Caco-2 (cell line): ENCODE measurements around the gene EML3. TPM values are rescaled to one million over a fixed set of nuclear protein-coding genes. Genes with fewer than 3 reads are reported as not detected.
A peak's percentile ranks its signal among the peaks of the same experiment; 100 is the strongest.

Experiments
- Bru-seq: library from RNA; stranded (reverse); fragments of 400-500 nt; gene quantifications from one replicate; lab custom pipeline; 2021; lab: Mats Ljungman, UMichigan
- BruChase-seq, 2 experiments: library from RNA; stranded (reverse); fragments of 400-500 nt; gene quantifications; one replicate each; lab custom pipeline; 2021; lab: Mats Ljungman, UMichigan
- BruUV-seq: library from RNA; stranded (reverse); fragments of 400-500 nt; replicated peaks from 2 replicates; lab custom pipeline; 2021; lab: Mats Ljungman, UMichigan
- CTCF ChIA-PET: fragments of 300-600 bp; sonication (Branson Sonifier 250); formaldehyde crosslinking; loops from one replicate; lab custom pipeline; 2022; ENCODE audit warnings: antibody characterized with exemption; lab: Charles Lee
- POLR2A ChIA-PET: fragments of 300-600 bp; sonication (Branson Sonifier 250); formaldehyde crosslinking; loops from one replicate; lab custom pipeline; 2022; ENCODE audit warnings: antibody characterized with exemption; lab: Charles Lee
- DNase-seq, 2 experiments: peaks; one replicate each; pipeline versions ENCODE4 v3.0.0 to v3.0.0-alpha.2; 2020 to 2022
- H3K27me3 ChIP-seq: replicated peaks from 2 replicates; pipeline ENCODE4 v1.6.0; 2011; ENCODE audit warnings: low read length; ENCODE audit not compliant: control insufficient read depth, insufficient read depth
- H3K36me3 ChIP-seq: 2 replicates; pipeline ENCODE4 v1.5.1; 2011; ENCODE audit warnings: low read length; ENCODE audit not compliant: control insufficient read depth, insufficient read depth
- H3K4me1 ChIP-seq: fragments of 250-450 bp; sonication (Bioruptor Pico); 2 replicates; pipeline ENCODE4 v1.5.1; 2020; ENCODE audit warnings: mild to moderate bottlenecking
- H3K4me3 ChIP-seq: 2 replicates; pipeline ENCODE4 v1.5.1; 2011; ENCODE audit warnings: low read depth, mild to moderate bottlenecking, control low read depth, low read length
- H3K9me3 ChIP-seq: fragments of 250-450 bp; sonication (Bioruptor Pico); 2 replicates; pipeline ENCODE4 v1.5.1; 2020; ENCODE audit warnings: mild to moderate bottlenecking, moderate library complexity
- H3K27ac Mint-ChIP-seq: one replicate; pipeline ENCODE4 v1.8.0; 2022; ENCODE audit warnings: mixed read lengths; ENCODE audit not compliant: unreplicated experiment
- H3K27me3 Mint-ChIP-seq: one replicate; pipeline ENCODE4 v1.8.0; 2022; ENCODE audit warnings: mixed read lengths; ENCODE audit not compliant: insufficient read depth, unreplicated experiment
- H3K36me3 Mint-ChIP-seq: one replicate; pipeline ENCODE4 v1.8.0; 2022; ENCODE audit warnings: mild to moderate bottlenecking, mixed read lengths; ENCODE audit not compliant: insufficient read depth, unreplicated experiment
- H3K4me1 Mint-ChIP-seq: one replicate; pipeline ENCODE4 v1.8.0; 2022; ENCODE audit warnings: low read depth, mixed read lengths; ENCODE audit not compliant: unreplicated experiment
- H3K4me3 Mint-ChIP-seq: one replicate; pipeline ENCODE4 v1.8.0; 2022; ENCODE audit warnings: mild to moderate bottlenecking, moderate library complexity, mixed read lengths; ENCODE audit not compliant: unreplicated experiment
- H3K9me3 Mint-ChIP-seq: one replicate; pipeline ENCODE4 v1.8.0; 2022; ENCODE audit warnings: mixed read lengths; ENCODE audit not compliant: unreplicated experiment
- intact Hi-C: fragments of 100-400 bp; cut with micrococcal nuclease; formaldehyde crosslinking; loops from one replicate; pipeline ENCODE4 v1.10.0; 2022; ENCODE audit not compliant: unreplicated experiment
- long read RNA-seq: library from polyadenylated mRNA; stranded (forward); transcript quantifications from one replicate; pipeline ENCODE4 v2.0.0, GENCODE V29; 2022
- total RNA-seq: library from RNA; stranded (reverse); gene quantifications from 2 replicates; pipeline ENCODE4 v1.2.3, GENCODE V29; 2022
- TF ChIP-seq, protein P1 (sequence below), 2 experiments: fragments of 200-600 bp in 1 of 2; IDR thresholded peaks; 1 replicate in 1 of 2; 2 replicates in 1 of 2; pipeline versions ENCODE4 v1.5.1 to v1.8.0; 2011 to 2022; ENCODE audit warnings: antibody characterized with exemption in 1 of 2, control low read depth in 1 of 2, inconsistent platforms in 1 of 2, low read depth in 1 of 2, low read length in 1 of 2, mild to moderate bottlenecking in 1 of 2, moderate library complexity in 1 of 2; ENCODE audit not compliant: insufficient read depth in 1 of 2, severe bottlenecking in 1 of 2, unreplicated experiment in 1 of 2

Gene EML3, protein sequence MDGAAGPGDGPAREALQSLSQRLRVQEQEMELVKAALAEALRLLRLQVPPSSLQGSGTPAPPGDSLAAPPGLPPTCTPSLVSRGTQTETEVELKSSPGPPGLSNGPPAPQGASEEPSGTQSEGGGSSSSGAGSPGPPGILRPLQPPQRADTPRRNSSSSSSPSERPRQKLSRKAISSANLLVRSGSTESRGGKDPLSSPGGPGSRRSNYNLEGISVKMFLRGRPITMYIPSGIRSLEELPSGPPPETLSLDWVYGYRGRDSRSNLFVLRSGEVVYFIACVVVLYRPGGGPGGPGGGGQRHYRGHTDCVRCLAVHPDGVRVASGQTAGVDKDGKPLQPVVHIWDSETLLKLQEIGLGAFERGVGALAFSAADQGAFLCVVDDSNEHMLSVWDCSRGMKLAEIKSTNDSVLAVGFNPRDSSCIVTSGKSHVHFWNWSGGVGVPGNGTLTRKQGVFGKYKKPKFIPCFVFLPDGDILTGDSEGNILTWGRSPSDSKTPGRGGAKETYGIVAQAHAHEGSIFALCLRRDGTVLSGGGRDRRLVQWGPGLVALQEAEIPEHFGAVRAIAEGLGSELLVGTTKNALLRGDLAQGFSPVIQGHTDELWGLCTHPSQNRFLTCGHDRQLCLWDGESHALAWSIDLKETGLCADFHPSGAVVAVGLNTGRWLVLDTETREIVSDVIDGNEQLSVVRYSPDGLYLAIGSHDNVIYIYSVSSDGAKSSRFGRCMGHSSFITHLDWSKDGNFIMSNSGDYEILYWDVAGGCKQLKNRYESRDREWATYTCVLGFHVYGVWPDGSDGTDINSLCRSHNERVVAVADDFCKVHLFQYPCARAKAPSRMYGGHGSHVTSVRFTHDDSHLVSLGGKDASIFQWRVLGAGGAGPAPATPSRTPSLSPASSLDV
- 61.2 and 68.7 TPM in 2 replicates for total RNA-seq
- percentile 62 among the genes with signal in this experiment for Bru-seq, nascent RNA
- percentile 74 among the genes with signal in this experiment for BruChase-seq, experiment 1, labeled RNA remaining after a 2-hour chase
- BruChase-seq, experiment 2, labeled RNA remaining after a 6-hour chase, result percentile 83 among the genes with signal in this experiment
- long read RNA-seq, transcript EML3-202 (22 exons, 3,256 nt), result major isoform, 5 of 50 reads
- long read RNA-seq, partial matches to known transcripts, result 23 of 50 reads
- long read RNA-seq, other reads (novel, unspliced or antisense), result 18 of 50 reads

DNA sequence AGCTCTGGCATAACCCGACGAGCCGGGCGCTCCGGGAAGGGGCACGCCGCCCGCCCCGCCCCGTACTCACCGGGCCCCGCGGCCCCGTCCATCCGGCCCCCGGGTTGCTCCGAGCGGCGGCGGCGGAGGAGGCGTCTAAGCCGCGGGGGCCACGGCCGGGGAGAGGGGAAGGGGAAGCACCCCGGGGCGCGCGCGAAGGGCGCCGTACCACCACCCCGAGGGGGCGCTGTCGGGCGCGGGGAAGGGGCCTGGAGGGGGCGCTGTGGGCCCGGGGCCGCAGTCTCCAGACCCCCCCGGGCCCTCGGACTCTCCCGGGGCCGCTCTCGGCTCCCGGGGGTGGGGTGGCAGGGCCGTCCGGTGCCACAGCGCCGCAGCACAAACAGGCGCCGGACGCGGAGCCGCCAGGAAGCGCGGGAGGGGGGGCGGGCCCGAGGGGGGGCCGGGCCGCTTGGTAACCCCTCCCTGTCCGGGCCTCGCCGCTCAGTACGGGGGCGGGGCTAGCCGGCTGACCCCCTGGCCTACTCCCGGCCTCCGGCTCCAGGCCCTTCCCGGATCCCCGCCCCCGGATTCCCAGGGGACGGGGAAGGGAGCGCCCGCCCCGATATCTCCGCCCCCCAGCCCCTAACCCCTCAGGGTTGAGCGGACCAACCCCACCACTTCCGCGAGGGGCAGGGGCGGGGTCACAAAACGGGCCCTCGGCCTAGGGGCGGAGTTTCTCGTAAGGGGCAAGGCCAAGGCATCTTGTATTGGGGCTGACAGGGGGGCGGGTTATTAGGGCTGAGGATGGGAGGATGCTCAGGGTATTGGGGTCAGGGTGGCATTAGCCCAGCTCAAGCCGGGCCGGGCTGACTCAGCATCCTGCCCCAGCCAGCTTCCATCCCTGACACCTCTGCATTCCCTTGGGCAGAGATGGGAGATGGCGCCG is at the start of gene EML3, which contains the start of gene ROM1:
EML3 (minus strand) TSS at position 410 of the 925 bp plus-strand sequence; CDS start at position 92, 318 bp downstream.
ROM1 (plus strand) TSS at position 892 of the 925 bp plus-strand sequence; CDS start at position 917, 25 bp downstream.
- BruUV-seq, result no TSS peak
- ChIA-PET POLR2A (interaction anchor here (0.8 to 1.6 kb wide), 5 partner anchors 9 to 52 kb away, joined by 4 to 8 read pairs (median 6); partner anchors contain the start of genes B3GAT3, C11orf98, CSKMT and MTA2), CTCF (interaction anchor here (0.5 to 2.4 kb wide), 18 partner anchors 8 to 358 kb away, joined by 3 to 19 read pairs (median 4); partner anchors contain the start of genes B3GAT3, C11orf98, CSKMT and EEF1G)
- Histone ChIP-seq H3K36me3 (peaks cover 3% of the 10 kb centered on the region; the same call in 1 of the 2 replicates), H3K27me3 (no peaks in the 10 kb centered on the region), H3K4me3 (peak within 1 kb of the TSS; percentile 87), H3K9me3 (no peaks in the 10 kb centered on the region), H3K4me1 (peaks cover 30% of the 10 kb centered on the region)
- Mint-ChIP-seq H3K9me3 (no peaks in the 10 kb centered on the region), H3K27me3 (no peaks in the 10 kb centered on the region), H3K4me1 (peaks cover 33% of the 10 kb centered on the region), H3K36me3 (peaks cover 49% of the 10 kb centered on the region), H3K27ac (peak within 1 kb of the TSS; percentile 93), H3K4me3 (peak within 1 kb of the TSS; percentile 97)
- TF ChIP-seq, protein P1, sequence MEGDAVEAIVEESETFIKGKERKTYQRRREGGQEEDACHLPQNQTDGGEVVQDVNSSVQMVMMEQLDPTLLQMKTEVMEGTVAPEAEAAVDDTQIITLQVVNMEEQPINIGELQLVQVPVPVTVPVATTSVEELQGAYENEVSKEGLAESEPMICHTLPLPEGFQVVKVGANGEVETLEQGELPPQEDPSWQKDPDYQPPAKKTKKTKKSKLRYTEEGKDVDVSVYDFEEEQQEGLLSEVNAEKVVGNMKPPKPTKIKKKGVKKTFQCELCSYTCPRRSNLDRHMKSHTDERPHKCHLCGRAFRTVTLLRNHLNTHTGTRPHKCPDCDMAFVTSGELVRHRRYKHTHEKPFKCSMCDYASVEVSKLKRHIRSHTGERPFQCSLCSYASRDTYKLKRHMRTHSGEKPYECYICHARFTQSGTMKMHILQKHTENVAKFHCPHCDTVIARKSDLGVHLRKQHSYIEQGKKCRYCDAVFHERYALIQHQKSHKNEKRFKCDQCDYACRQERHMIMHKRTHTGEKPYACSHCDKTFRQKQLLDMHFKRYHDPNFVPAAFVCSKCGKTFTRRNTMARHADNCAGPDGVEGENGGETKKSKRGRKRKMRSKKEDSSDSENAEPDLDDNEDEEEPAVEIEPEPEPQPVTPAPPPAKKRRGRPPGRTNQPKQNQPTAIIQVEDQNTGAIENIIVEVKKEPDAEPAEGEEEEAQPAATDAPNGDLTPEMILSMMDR (IDR thresholded peaks at IDR 0.05; ENCODE audit: insufficient read depth in 1 of 2, low read depth in 1 of 2, low read length in 1 of 2, severe bottlenecking in 1 of 2, unreplicated experiment in 1 of 2), result peak; percentile 99
- intact Hi-C loops, result loop anchor here (1.0 to 5.0 kb wide), 3 partner anchors 9 to 35 kb away; partner anchors contain the start of genes B3GAT3, GANAB and TUT1
- DNase-seq, result peak; percentile 93

DNA sequence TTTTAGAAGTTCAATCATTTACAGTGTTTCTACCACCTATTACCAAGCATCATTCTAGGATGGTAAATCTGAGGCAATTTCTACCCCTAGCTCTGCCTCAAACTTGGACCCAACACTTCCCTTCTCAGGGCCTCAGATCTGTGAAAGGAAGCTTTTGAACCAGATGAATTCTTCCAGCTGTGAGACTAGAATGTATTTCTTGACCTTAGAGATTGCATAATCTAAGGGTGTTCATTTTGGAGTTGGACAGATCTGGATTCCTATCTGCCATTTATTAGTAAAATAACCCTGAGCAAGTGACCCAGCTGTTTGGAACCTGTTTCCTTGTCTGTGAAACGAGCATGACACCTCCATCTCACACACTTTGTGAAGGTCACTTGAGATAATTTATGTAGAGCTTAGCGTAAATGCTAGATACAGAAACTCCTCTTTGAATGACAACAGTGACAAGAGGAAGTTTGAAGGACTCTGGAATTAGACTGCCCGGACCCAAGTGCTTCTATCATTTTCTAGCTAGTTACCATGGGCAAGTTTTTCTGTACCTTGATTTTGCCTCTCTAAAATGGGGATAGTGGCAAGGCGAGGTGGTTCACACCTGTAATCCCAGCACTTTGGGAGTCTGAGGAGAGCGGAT is 44.3 kb upstream of the EML3 start:
- H3K27me3 Mint-ChIP-seq, result no peaks in the 10 kb centered on the region
- Histone ChIP-seq H3K4me3 (no peak overlapping the region), H3K9me3 (no peaks in the 10 kb centered on the region), H3K36me3 (no peaks in the 10 kb centered on the region), H3K4me1 (0 out of 2 replicates have a peak, but pooled peaks cover 4% of the 10 kb centered on the region), H3K27me3 (no peaks in the 10 kb centered on the region)
- no peak overlapping the region for H3K4me3 Mint-ChIP-seq
- ChIA-PET CTCF (interaction anchor here (0.6 kb wide), 1 partner anchor 446 kb away, joined by 3 read pairs; no protein-coding TSS in a partner anchor), POLR2A (interaction anchor here (0.5 to 2.8 kb wide), 5 partner anchors 8 to 162 kb away, joined by 3 to 33 read pairs (median 5); partner anchors contain the start of genes C11orf98, CSKMT, LBHD1 and TUT1)
- H3K4me1 Mint-ChIP-seq, result peaks cover 7% of the 10 kb centered on the region
- no peaks in the 10 kb centered on the region for H3K9me3 Mint-ChIP-seq
- H3K27ac Mint-ChIP-seq, result no peak overlapping the region
- intact Hi-C loops, result no loop called here
- no peak for DNase-seq
- no TSS peak for BruUV-seq
- peaks cover 35% of the 10 kb centered on the region for H3K36me3 Mint-ChIP-seq
- TF ChIP-seq, protein P1 (IDR thresholded peaks at IDR 0.05; ENCODE audit: insufficient read depth in 1 of 2, low read depth in 1 of 2, low read length in 1 of 2, severe bottlenecking in 1 of 2, unreplicated experiment in 1 of 2), result no peak
